Measurements from ENCODE around the gene TNIK.

DNA sequence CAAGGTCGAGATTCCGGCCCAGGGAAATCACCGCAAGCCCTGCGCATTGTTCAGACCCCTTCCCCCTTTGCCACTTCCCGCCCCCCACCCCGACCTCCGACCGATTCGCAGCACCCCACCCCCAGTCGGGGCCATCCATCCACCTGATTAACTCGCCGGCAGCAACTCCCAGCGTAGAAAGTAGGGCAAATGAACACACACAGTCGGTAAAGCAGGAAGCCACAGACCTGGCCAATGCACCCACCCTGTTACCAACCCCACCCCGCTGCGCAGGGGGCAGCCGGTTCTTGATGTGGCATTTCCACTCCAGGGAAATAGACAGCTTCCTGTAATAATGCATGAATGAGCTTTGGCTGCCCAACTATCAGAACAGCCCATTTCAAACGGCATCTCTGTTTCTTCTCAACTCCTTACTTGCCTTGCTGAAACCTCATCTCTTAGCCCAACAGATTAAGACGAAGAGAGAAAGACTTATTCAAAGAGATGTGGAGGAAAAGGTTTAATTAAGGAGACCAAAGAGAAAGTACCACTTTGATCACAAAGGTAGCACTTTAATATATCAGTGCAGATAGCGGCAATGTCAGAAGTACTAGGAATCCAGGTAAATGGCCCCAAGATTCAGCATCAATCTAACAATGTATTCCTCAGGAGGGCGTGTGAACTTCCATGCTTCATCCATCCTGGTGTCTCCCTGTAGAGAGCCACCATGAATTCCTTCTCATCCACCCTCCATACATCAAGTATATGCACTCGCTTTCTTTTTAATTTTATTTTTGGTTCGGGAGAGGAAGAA, 1.9 kb downstream of the TNIK start:
- TF ChIP-seq CTCF (conservative IDR thresholded peaks at IDR 0.05; ENCODE audit: low read depth in 2 of 2) (no peak), NANOG (IDR thresholded peaks at IDR 0.05; ENCODE audit: borderline replicate concordance) (no peak), EZH2 (IDR thresholded peaks at IDR 0.05; ENCODE audit: low read depth, unreplicated experiment) (no peak), POLR2AphosphoS5 (IDR thresholded peaks at IDR 0.05; ENCODE audit: low read depth) (no peak), ZNF331 (CRISPR knock-in tag; IDR thresholded peaks at IDR 0.05; ENCODE audit: low read depth) (no peak), REST (IDR thresholded peaks at IDR 0.05; ENCODE audit: unreplicated experiment) (no peak)
